ENCODE data around the gene ZSWIM7.

Gene ZSWIM7

GRCh38 chr17:15955793-15956541 is 43.5 kb downstream of the ZSWIM7 start:
- H3K27me3 Mint-ChIP-seq (ENCODE audit: low read depth) = peaks cover 52% of the 10 kb centered on the region

GRCh38 chr17:15954222-15954621 is 45.3 kb downstream of the ZSWIM7 start:
- peaks cover 68% of the 10 kb centered on the region for H3K27me3 Mint-ChIP-seq (ENCODE audit: low read depth)
- H3K27ac Mint-ChIP-seq = no peak overlapping the region
- H3K9me3 Mint-ChIP-seq = no peaks in the 10 kb centered on the region
- peaks cover 16% of the 10 kb centered on the region for H3K4me1 Mint-ChIP-seq (ENCODE audit: low read depth)
- H3K4me3 Mint-ChIP-seq = no peak overlapping the region
- no peaks in the 10 kb centered on the region for H3K36me3 Mint-ChIP-seq (ENCODE audit: low read depth)

More at GRCh38 chr17:15955793-15956541, 43.5 kb downstream of the ZSWIM7 start:
- H3K9me3 Mint-ChIP-seq = no peaks in the 10 kb centered on the region
- no peak overlapping the region for H3K4me3 Mint-ChIP-seq
- no peaks in the 10 kb centered on the region for H3K36me3 Mint-ChIP-seq (ENCODE audit: low read depth)
- H3K27ac Mint-ChIP-seq = no peak overlapping the region
- peaks cover 19% of the 10 kb centered on the region for H3K4me1 Mint-ChIP-seq (ENCODE audit: low read depth)

- Mint-ChIP-seq H3K27ac (no peak overlapping the region), H3K4me3 (no peak overlapping the region), H3K36me3 (ENCODE audit: low read depth) (no peaks in the 10 kb centered on the region), H3K9me3 (no peaks in the 10 kb centered on the region), H3K27me3 (ENCODE audit: low read depth) (peaks cover 60% of the 10 kb centered on the region), H3K4me1 (ENCODE audit: low read depth) (peaks cover 7% of the 10 kb centered on the region)
Measured at GRCh38 chr17:15952916-15953790, 46.4 kb downstream of the ZSWIM7 start.

- Mint-ChIP-seq H3K27ac (no peak overlapping the region), H3K36me3 (ENCODE audit: low read depth) (no peaks in the 10 kb centered on the region), H3K4me1 (ENCODE audit: low read depth) (peaks cover 5% of the 10 kb centered on the region), H3K27me3 (ENCODE audit: low read depth) (peaks cover 58% of the 10 kb centered on the region), H3K9me3 (no peaks in the 10 kb centered on the region), H3K4me3 (no peak overlapping the region)
Measured at GRCh38 chr17:15952048-15952532, 47.4 kb downstream of the ZSWIM7 start.

GRCh38 chr17:15951368-15952047 is 48.0 kb downstream of the ZSWIM7 start:
- Mint-ChIP-seq H3K4me1 (ENCODE audit: low read depth) (peaks cover 1% of the 10 kb centered on the region), H3K36me3 (ENCODE audit: low read depth) (no peaks in the 10 kb centered on the region), H3K9me3 (no peaks in the 10 kb centered on the region), H3K4me3 (no peak overlapping the region), H3K27ac (no peak overlapping the region), H3K27me3 (ENCODE audit: low read depth) (peaks cover 58% of the 10 kb centered on the region)

- no peak overlapping the region for H3K27ac Mint-ChIP-seq
- peaks cover 65% of the 10 kb centered on the region for H3K27me3 Mint-ChIP-seq (ENCODE audit: low read depth)
- no peaks in the 10 kb centered on the region for H3K9me3 Mint-ChIP-seq
- H3K4me3 Mint-ChIP-seq = no peak overlapping the region
- no peaks in the 10 kb centered on the region for H3K36me3 Mint-ChIP-seq (ENCODE audit: low read depth)
- peaks cover 9% of the 10 kb centered on the region for H3K4me1 Mint-ChIP-seq (ENCODE audit: low read depth)
Measured at GRCh38 chr17:15947976-15948752, 51.3 kb downstream of the ZSWIM7 start.

- peaks cover 8% of the 10 kb centered on the region for H3K4me1 Mint-ChIP-seq (ENCODE audit: low read depth)
- no peak overlapping the region for H3K4me3 Mint-ChIP-seq
- H3K9me3 Mint-ChIP-seq = no peaks in the 10 kb centered on the region
- H3K27ac Mint-ChIP-seq = no peak overlapping the region
- no peaks in the 10 kb centered on the region for H3K36me3 Mint-ChIP-seq (ENCODE audit: low read depth)
- peaks cover 63% of the 10 kb centered on the region for H3K27me3 Mint-ChIP-seq (ENCODE audit: low read depth)
Measured at GRCh38 chr17:15947271-15947670, 52.2 kb downstream of the ZSWIM7 start.

GRCh38 chr17:15946611-15947120 is 52.8 kb downstream of the ZSWIM7 start:
- H3K4me1 Mint-ChIP-seq (ENCODE audit: low read depth) = peaks cover 8% of the 10 kb centered on the region
- peaks cover 62% of the 10 kb centered on the region for H3K27me3 Mint-ChIP-seq (ENCODE audit: low read depth)
- no peak overlapping the region for H3K4me3 Mint-ChIP-seq
- H3K9me3 Mint-ChIP-seq = no peaks in the 10 kb centered on the region
- no peaks in the 10 kb centered on the region for H3K36me3 Mint-ChIP-seq (ENCODE audit: low read depth)
- H3K27ac Mint-ChIP-seq = no peak overlapping the region

GRCh38 chr17:15945527-15946191 is 53.8 kb downstream of the ZSWIM7 start:
- peaks cover 8% of the 10 kb centered on the region for H3K4me1 Mint-ChIP-seq (ENCODE audit: low read depth)
- no peak overlapping the region for H3K27ac Mint-ChIP-seq
- no peaks in the 10 kb centered on the region for H3K36me3 Mint-ChIP-seq (ENCODE audit: low read depth)
- H3K4me3 Mint-ChIP-seq = peak overlapping the region; percentile 63
- peaks cover 59% of the 10 kb centered on the region for H3K27me3 Mint-ChIP-seq (ENCODE audit: low read depth)
- no peaks in the 10 kb centered on the region for H3K9me3 Mint-ChIP-seq

GRCh38 chr17:15944759-15945526 is 54.6 kb downstream of the ZSWIM7 start, which contains the start of gene ADORA2B:
Gene ADORA2B (plus strand): TSS chr17:15945130. CDS start chr17:15945249, 119 bp downstream.
- H3K9me3 Mint-ChIP-seq = no peaks in the 10 kb centered on the region
- peaks cover 8% of the 10 kb centered on the region for H3K4me1 Mint-ChIP-seq (ENCODE audit: low read depth)
- no peaks in the 10 kb centered on the region for H3K36me3 Mint-ChIP-seq (ENCODE audit: low read depth)
- peaks cover 54% of the 10 kb centered on the region for H3K27me3 Mint-ChIP-seq (ENCODE audit: low read depth)
- no peak within 1 kb of the TSS for H3K27ac Mint-ChIP-seq
- H3K4me3 Mint-ChIP-seq = peak within 1 kb of the TSS; percentile 75

- peaks cover 50% of the 10 kb centered on the region for H3K27me3 Mint-ChIP-seq (ENCODE audit: low read depth)
- H3K4me3 Mint-ChIP-seq = peak overlapping the region; percentile 75
- H3K9me3 Mint-ChIP-seq = no peaks in the 10 kb centered on the region
- peaks cover 8% of the 10 kb centered on the region for H3K4me1 Mint-ChIP-seq (ENCODE audit: low read depth)
- H3K27ac Mint-ChIP-seq = no peak overlapping the region
- no peaks in the 10 kb centered on the region for H3K36me3 Mint-ChIP-seq (ENCODE audit: low read depth)
Measured at GRCh38 chr17:15943971-15944758, 55.3 kb downstream of the ZSWIM7 start.

GRCh38 chr17:15942207-15942833 is 57.2 kb downstream of the ZSWIM7 start:
- Mint-ChIP-seq H3K27me3 (ENCODE audit: low read depth) (peaks cover 43% of the 10 kb centered on the region), H3K4me1 (ENCODE audit: low read depth) (peaks cover 8% of the 10 kb centered on the region), H3K27ac (no peak overlapping the region), H3K4me3 (no peak overlapping the region), H3K36me3 (ENCODE audit: low read depth) (no peaks in the 10 kb centered on the region), H3K9me3 (no peaks in the 10 kb centered on the region)
